KOPT-K1 (cell line): ENCODE data around the gene VPS37B.

Experiments used
- H3K27ac ChIP-seq: fragments of 200-600 bp; sonication (generic); 2 replicates; pipeline ENCODE4 v1.5.1; 2016; ENCODE audit warnings: antibody characterized with exemption, mild to moderate bottlenecking, low read depth, low read length; ENCODE audit not compliant: poor library complexity, severe bottlenecking
- H3K36me3 ChIP-seq: fragments of 200-600 bp; sonication (generic); 2 replicates; pipeline ENCODE4 v1.5.1; 2017; ENCODE audit warnings: antibody characterized with exemption, mild to moderate bottlenecking, low read length, moderate library complexity; ENCODE audit not compliant: insufficient read depth
- H3K9me3 ChIP-seq: fragments of 200-600 bp; sonication (generic); 2 replicates; pipeline ENCODE4 v1.5.1; 2017; ENCODE audit warnings: antibody characterized with exemption, low read length, mild to moderate bottlenecking; ENCODE audit not compliant: insufficient read depth, poor library complexity, severe bottlenecking

VPS37B gene

DNA sequence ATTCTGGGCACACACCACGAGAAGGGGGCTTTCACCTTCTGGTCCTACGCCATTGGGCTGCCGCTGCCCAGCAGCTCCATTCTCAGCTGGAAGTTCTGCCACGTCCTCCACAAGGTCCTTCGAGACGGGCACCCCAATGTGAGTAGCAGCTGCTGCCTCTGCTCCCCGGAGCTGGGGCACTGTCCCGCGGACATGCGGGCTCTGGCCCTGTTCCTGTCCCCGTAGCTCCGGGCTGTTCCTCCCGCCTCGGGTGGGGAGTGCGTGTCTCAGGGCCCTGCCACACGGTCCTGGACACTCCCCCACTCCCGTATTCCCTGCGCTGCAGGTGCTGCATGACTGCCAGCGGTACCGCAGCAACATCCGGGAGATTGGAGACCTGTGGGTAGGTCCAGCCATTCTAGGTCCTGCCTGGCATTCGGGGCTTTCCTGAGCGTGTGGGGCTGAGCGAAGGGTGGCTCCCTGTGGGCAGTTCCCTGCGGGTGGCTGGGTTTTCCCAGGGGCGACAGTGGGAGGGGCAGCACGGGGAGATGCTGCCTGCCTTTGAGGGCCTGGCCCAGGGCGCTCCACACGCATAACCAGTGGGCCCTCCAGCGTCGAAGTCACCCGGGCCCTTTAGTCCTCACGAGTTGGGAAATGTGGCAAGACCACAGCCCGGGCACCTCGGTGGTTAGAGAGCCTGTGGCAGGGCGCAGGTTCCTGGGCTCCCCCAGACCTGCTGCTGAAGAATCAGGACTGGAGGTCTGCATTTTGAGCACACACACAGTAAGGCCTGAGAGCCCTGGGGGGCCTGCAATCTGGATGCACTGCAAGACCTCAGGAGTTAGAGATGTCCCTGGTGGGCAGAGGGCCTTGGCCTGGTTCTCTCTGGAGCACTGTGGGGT, 47.2 kb downstream of the VPS37B start:
- peaks cover 25% of the 10 kb centered on the region; the same call in 1 of the 2 replicates for H3K36me3 ChIP-seq
- H3K27ac ChIP-seq = no peak overlapping the region
- no peaks in the 10 kb centered on the region for H3K9me3 ChIP-seq

- Histone ChIP-seq H3K9me3 (no peaks in the 10 kb centered on the region), H3K36me3 (peaks cover 25% of the 10 kb centered on the region; the same call in 1 of the 2 replicates)
Measured at GRCh38 chr12:122847921-122848421, 48.0 kb downstream of the VPS37B start.

GRCh38 chr12:122847516-122847836, 48.4 kb downstream of the VPS37B start:
- no peaks in the 10 kb centered on the region for H3K9me3 ChIP-seq
- H3K36me3 ChIP-seq = peaks cover 21% of the 10 kb centered on the region; the same call in 1 of the 2 replicates
- no peak overlapping the region for H3K27ac ChIP-seq

More at GRCh38 chr12:122847921-122848421, 48.0 kb downstream of the VPS37B start:
- H3K27ac ChIP-seq = no peak overlapping the region

- Histone ChIP-seq H3K9me3 (no peaks in the 10 kb centered on the region), H3K27ac (no peak overlapping the region), H3K36me3 (peaks cover 17% of the 10 kb centered on the region; the same call in 1 of the 2 replicates)
Measured at GRCh38 chr12:122846622-122847515, 49.1 kb downstream of the VPS37B start.

- Histone ChIP-seq H3K27ac (no peak overlapping the region), H3K9me3 (no peaks in the 10 kb centered on the region), H3K36me3 (peaks cover 8% of the 10 kb centered on the region; the same call in 1 of the 2 replicates)
Measured at GRCh38 chr12:122845865-122846621, 49.9 kb downstream of the VPS37B start.

DNA sequence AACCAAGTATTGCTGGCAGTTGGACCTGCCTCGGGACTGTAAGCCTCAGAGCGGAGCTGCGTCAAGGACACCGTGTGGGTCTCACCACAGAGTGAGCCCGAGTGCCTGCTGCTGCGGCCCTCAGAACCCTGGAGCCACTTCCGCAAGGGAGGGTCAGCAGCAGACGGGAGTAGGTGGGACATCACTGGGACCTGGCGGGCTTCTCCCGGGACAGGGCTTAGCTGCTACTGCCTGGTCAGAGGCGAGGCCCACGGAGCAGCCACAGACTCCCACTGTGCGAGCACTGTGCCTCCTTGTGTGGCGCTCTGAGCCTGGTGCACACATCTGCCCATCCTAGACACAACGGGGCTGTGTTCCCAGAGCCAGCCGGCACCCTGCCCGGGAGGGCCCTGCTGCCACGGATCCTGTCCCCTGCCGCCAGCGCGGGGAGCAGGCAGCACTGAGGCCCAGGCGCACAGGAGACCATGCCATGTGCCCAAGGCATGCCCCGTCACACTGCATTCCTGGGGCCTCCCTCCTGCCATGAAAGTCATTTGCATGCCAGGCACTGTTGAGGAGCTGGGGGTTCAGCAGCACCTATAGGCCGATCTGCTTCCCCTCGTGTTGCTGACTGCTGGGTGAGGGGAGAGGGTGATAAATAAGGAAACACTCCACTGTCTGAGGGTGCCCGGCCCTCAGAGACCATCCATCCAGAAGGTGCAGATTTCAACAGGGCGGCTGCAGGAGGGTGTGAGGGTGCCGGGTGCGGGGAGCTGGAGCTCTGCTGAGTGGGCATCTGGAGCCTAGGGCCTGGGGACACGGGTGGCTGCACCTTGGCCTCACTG, 50.7 kb downstream of the VPS37B start:
- Histone ChIP-seq H3K27ac (no peak overlapping the region), H3K9me3 (no peaks in the 10 kb centered on the region), H3K36me3 (peaks cover 8% of the 10 kb centered on the region; the same call in 1 of the 2 replicates)

- Histone ChIP-seq H3K36me3 (peaks cover 9% of the 10 kb centered on the region; the same call in 1 of the 2 replicates), H3K27ac (no peak overlapping the region), H3K9me3 (no peaks in the 10 kb centered on the region)
Measured at GRCh38 chr12:122844366-122844971, 51.5 kb downstream of the VPS37B start.

DNA sequence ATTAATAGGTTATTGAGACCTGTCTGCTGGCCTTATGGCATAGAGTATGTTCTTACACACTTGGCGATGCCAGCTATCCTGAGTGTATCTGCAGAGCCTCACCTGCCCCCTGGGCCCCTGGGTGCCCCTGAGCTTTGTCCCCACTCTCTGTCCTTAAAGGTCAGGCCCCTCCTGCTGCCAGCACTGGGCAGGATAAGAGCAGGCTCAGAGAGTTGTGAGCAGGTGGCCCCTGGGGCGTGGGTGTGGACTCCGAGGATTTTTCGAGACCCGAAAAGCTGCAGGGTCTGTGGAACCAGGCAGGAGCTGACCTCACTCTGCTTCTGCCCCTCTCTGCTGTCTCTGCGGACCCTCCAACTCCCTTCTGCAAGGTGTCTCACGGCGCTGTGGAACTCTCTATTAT, 52.5 kb downstream of the VPS37B start:
- Histone ChIP-seq H3K27ac (no peak overlapping the region), H3K36me3 (peaks cover 15% of the 10 kb centered on the region; the same call in 1 of the 2 replicates), H3K9me3 (no peaks in the 10 kb centered on the region)

DNA sequence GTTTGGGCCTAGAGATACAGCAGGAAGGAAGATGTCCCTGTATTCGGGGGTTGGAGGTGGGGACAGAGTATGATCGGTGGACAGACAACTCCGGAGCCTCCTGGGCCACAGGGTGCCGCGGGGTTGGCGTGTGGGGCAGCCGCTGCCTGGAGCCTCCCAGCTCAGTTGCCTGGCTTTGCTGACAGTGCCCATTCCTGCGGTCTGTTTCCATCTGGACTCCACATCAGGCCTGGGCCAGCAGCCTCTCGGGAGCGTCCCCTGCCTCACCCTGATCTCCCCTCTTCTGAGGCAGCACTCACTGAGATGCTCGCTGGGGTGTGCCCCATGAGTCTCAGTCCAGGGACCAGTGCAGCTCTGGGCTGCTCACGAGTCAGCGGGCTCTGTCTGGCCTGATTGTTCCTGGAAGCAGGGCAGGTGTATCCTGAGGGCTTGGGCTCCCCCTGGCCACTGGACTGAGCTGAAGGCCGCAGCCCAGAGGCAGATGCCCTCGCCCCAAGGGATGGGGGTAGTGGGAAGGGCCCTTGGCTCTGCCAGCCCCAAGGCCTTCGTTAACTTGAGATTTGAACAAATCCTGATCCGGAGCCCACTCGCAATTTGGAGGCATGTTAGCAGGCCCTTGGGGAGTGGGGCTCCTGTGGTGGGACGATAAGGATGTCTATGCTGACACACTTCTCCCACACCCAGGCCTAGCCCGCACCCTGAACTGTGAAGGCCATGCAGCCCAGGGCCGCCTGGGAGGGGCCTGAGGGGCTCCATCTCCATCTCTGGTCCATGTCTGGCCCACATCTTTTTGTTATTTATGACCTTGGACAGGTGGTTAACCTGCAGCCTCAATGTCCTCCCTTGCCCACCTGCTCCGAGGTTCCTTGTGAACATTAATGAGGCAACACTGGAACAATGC, 53.2 kb downstream of the VPS37B start:
- no peak overlapping the region for H3K27ac ChIP-seq
- H3K9me3 ChIP-seq = no peaks in the 10 kb centered on the region
- H3K36me3 ChIP-seq = peaks cover 15% of the 10 kb centered on the region; the same call in 1 of the 2 replicates

DNA sequence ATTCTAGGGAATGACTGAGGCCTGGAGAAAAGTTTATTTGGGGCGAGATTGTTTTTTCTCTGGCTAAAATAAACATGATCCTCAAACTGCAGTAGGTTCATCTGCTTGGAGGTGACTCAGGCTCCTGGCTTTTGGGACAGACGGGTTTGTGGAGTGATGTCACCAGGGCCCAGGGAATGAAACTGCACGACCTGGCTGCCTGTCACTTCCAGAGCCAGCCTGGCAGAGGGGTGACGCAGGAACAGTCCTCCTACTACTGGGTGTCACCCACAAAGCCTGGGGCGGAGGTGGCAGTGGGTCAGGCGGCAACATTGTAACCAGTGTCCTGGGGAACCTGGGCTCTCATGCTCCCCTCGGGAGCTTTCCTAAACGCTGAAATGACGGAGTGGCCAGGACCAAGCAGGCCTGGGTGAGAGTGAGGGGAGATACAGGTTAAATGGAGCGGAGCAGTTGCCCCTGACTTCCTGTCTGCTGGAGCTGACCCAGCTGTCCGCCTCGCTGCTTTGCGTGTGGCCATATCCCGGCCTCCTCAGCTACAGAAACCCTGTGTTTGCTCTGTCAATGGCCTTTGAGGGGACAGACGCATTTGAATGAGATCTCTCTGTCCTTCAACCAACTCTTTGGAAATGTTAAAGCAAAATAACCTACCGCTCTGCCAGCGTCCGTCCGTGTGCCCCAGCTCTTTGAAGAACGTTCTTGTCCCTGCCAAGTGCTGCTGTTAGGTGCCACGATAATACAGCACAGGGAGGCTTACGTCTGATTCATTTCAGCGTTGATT, 54.2 kb downstream of the VPS37B start:
- Histone ChIP-seq H3K27ac (no peak overlapping the region), H3K36me3 (peaks cover 15% of the 10 kb centered on the region; the same call in 1 of the 2 replicates), H3K9me3 (no peaks in the 10 kb centered on the region)

- Histone ChIP-seq H3K9me3 (no peaks in the 10 kb centered on the region), H3K36me3 (peaks cover 15% of the 10 kb centered on the region; the same call in 1 of the 2 replicates), H3K27ac (no peak overlapping the region)
Measured at GRCh38 chr12:122840580-122841513, 55.1 kb downstream of the VPS37B start.
